Psoas muscle (tissue), 8 donors: Measurements from ENCODE around the gene WDR38. TPM values are rescaled to one million over a fixed set of nuclear protein-coding genes. Genes with fewer than 3 reads are reported as not detected.
A peak's percentile ranks its signal among the peaks of the same experiment; 100 is the strongest.

ENCODE experiments used
- ATAC-seq, 4 donors: fragments of 200-7000 bp; cut with Tn5 transposase; one replicate each; pipeline ENCODE4 v1.9.1; 2020; ENCODE audit warnings: moderate library complexity in 3 of 4, mild to moderate bottlenecking in 2 of 4
- DNase-seq, 2 donors: peaks; one replicate each; pipeline ENCODE4 v3.0.0-alpha.2; 2020
- H3K27ac ChIP-seq: fragments of 200-600 bp; one replicate; pipeline ENCODE4 v1.8.0; 2022
- H3K27me3 ChIP-seq, 3 donors: fragments of 200-600 bp in 1 of 3; one replicate each; pipeline versions ENCODE4 v1.6.1 to v1.8.0; 2013 to 2022; ENCODE audit warnings: low read length in 2 of 3, mild to moderate bottlenecking in 2 of 3, moderate library complexity in 1 of 3; ENCODE audit not compliant: insufficient read depth in 3 of 3
- H3K36me3 ChIP-seq, 2 donors: fragments of 200-600 bp in 1 of 2; one replicate each; pipeline versions ENCODE4 v1.6.1 to v1.8.0; 2013 to 2022; ENCODE audit warnings: low read depth in 1 of 2, mild to moderate bottlenecking in 1 of 2, moderate library complexity in 1 of 2; ENCODE audit not compliant: insufficient read depth in 1 of 2
- H3K4me1 ChIP-seq: fragments of 200-600 bp; one replicate; pipeline ENCODE4 v1.8.0; 2022
- H3K4me3 ChIP-seq: fragments of 200-600 bp; one replicate; pipeline ENCODE4 v1.8.0; 2022; ENCODE audit warnings: mild to moderate bottlenecking
- H3K9me3 ChIP-seq: fragments of 200-600 bp; one replicate; pipeline ENCODE4 v1.8.0; 2022
- CTCF ChIP-seq: fragments of 200-600 bp; IDR thresholded peaks from one replicate; pipeline ENCODE4 v1.8.0; 2022; ENCODE audit warnings: antibody characterized with exemption
- WGBS, 3 donors: extraction: QIAGEN DNeasy Blood & Tissue Kit; methylation state at CpG; one replicate each; pipeline versions ENCODE4 v1.1.6 to v1.1.7; 2013; 5-methylcytosine and 5-hydroxymethylcytosine counted together
- intact Hi-C, 2 donors: fragments of 100-400 bp; cut with DNase I; formaldehyde crosslinking; loops; one replicate each; pipeline versions ENCODE4 v1.11.0 to v1.14.2; 2022
- polyA plus RNA-seq, 3 donors: library from polyadenylated mRNA; stranded (reverse); fragments of 200-250 nt; gene quantifications; one replicate each; pipeline ENCODE4 v1.2.3, GENCODE V29; 2013
- total RNA-seq, 4 donors: library from RNA; stranded (reverse); fragmentation: NEBNext Ultra II Directional in 2 of 4; extraction: Animal tissue kit (Norgen Biotek cat#: 25700) in 2 of 4; gene quantifications; one replicate each; pipeline versions ENCODE4 v1.2.1 to v1.2.4, GENCODE V29; 2021 to 2023
- donor health status: healthy with polysubstance abuse.
- donor health status: DM: no; HTN: no; CAD: no; lungs with moderate emphysema.
- donor health status: Bipolar disorder and iron deficiency.
- donor health status: healthy.
- donor health status: DM: yes; HTN: yes; CAD: no.
- donor health status: DM: no; HTN: no; CAD: no.
- donor health status: DM: no; HTN: no; CAD: no.
- donor health status: DM: yes; HTN: yes; CAD: no.

WDR38 gene
- total and polyA plus RNA-seq, 7 donors = 0.05 TPM; not detected in 6

DNA sequence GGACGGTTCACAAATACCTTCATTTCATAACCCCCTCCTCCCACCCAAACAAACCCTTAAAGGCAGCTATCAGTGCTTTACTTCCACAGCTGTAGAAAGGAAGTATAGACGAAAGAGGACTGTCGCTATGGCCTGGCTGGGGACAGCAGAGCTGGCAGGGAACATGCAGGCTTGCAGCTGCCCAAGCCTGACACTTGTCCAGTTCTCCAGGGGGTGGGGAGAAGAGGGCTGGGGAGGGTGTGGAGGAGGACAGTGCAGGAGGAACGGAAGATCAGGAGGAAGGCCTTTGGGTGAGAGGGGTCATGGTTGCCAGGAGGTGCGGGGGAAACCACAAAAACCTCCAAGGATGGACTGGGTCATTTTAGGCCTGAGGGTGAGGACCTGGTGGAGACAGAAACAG is 34.6 kb downstream of the WDR38 start:
- DNase-seq (no peak), ATAC-seq (peak; percentile 63 to 82 (median 80))
- no peak overlapping the region for H3K4me3 ChIP-seq
- TF ChIP-seq CTCF = no peak
- 34 to 52% (median 36%) methylated on average over 5 of the region's 5 CpGs for WGBS, 3 donors
- intact Hi-C loops = loop anchor here in 1 of 2 donors (5.0 kb wide), 1 partner anchor 34 kb away; no protein-coding TSS in a partner anchor
- no peaks in the 10 kb centered on the region for H3K9me3 ChIP-seq
- no peaks in the 10 kb centered on the region for H3K4me1 ChIP-seq
- no peaks in the 10 kb centered on the region for H3K27me3 ChIP-seq
- peaks cover 5 to 91% of the 10 kb centered on the region in 2 donors for H3K36me3 ChIP-seq
- H3K27ac ChIP-seq = no peak overlapping the region

DNA sequence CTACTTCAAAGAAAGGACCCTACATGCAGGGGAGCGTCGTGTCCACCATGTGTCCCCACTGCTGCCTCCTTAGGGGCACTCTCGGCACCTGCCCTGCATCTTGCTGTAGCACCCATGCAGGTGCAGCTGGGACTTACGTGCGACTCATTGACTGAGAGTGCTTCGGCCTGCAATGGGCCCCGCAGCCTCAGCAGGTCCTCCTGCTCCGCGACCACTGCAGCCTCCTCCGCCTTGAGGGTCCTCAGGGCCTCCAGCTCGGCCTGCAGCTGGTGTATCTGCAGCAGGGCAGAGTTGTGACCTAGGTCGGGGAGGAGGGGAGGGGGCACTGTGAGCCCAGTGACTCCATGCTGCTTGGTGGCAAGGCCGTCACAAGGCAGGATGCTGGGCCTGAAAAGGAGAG is 35.7 kb downstream of the WDR38 start:
- TF ChIP-seq CTCF = no peak
- WGBS, 3 donors = 95 to 96% (median 96%) methylated on average over 13 of the region's 13 CpGs
- ATAC-seq (no peak), DNase-seq (no peak)
- intact Hi-C loops = loop anchor here in 1 of 2 donors (5.0 kb wide), 1 partner anchor 33 kb away; no protein-coding TSS in a partner anchor
- Histone ChIP-seq H3K36me3 (peaks cover 5 to 100% of the 10 kb centered on the region in 2 donors), H3K4me1 (no peaks in the 10 kb centered on the region), H3K27ac (no peak overlapping the region), H3K9me3 (no peaks in the 10 kb centered on the region), H3K4me3 (no peak overlapping the region), H3K27me3 (no peaks in the 10 kb centered on the region)

- DNase-seq (no peak), ATAC-seq (no peak)
- no peaks in the 10 kb centered on the region for H3K27me3 ChIP-seq
- no peak overlapping the region for H3K4me3 ChIP-seq
- peaks cover 5 to 94% of the 10 kb centered on the region in 2 donors for H3K36me3 ChIP-seq
- no peak for TF ChIP-seq CTCF
- no peaks in the 10 kb centered on the region for H3K4me1 ChIP-seq
- H3K27ac ChIP-seq = no peak overlapping the region
- intact Hi-C loops = no loop called here
- H3K9me3 ChIP-seq = no peaks in the 10 kb centered on the region
- 82 to 95% (median 86%) methylated on average over 7 of the region's 7 CpGs for WGBS, 3 donors
Measured at GRCh38 chr9:124890179-124890578, 36.9 kb downstream of the WDR38 start.

DNA sequence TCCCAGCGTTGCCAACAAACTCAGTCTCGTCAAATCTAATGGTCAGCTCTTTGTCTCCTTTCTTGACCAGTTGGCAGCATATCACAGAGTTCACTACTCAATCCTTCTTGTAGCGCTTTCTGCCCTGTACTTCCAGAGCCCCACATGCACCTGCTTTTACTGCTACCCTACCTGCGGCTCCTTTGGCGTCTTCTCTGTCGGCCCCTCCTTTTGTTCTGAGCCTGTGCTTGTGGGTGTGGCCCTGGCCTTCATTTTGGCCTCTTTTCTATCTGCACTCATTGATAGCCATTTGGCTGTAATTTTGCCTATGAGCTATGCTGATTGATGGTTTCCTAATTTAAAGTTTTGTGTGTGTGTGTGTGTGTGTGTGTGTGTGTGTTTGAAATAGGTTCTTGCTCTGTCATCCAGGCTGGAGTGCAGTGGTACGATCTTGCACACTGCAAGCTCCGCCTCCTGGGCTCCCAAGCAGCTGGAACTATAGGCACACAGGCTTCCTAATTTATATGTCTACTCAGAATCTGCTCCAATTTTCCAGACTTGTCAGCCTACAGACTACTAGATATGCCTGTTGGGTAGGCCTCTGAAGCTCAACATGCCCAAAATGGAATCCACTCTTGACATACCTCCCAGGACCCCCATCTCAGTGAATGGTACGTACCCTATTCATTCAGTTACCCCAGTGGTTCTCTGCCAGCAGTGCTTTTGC is 40.9 kb downstream of the WDR38 start:
- Histone ChIP-seq H3K4me1 (no peaks in the 10 kb centered on the region), H3K27me3 (no peaks in the 10 kb centered on the region), H3K4me3 (no peak overlapping the region), H3K9me3 (no peaks in the 10 kb centered on the region), H3K27ac (no peak overlapping the region), H3K36me3 (peaks cover 8 to 89% of the 10 kb centered on the region in 2 donors)
- DNase-seq (no peak), ATAC-seq (peak in 2 of 4 donors; percentile 8 to 21)
- intact Hi-C loops = no loop called here
- no peak for TF ChIP-seq CTCF
- 86 to 88% (median 88%) methylated on average over 9 of the region's 9 CpGs for WGBS, 3 donors
